Smooth muscle cell of the brain vasculature (primary cell): ENCODE results near the gene CNOT2.

Experiments used
- DNase-seq: peaks from one replicate; pipeline ENCODE4 v3.0.0-alpha.2; 2012; ENCODE audit warnings: low read depth, low spot score

Gene CNOT2

GRCh38 chr12:70251661-70252060, 8.4 kb downstream of the CNOT2 start:
- no peak for DNase-seq

- DNase-seq = no peak
Observed at GRCh38 chr12:70252832-70253231, 9.6 kb downstream of the CNOT2 start.

GRCh38 chr12:70254225-70254624, 11.0 kb downstream of the CNOT2 start:
- no peak for DNase-seq

GRCh38 chr12:70254846-70255245, 11.6 kb downstream of the CNOT2 start:
- DNase-seq = no peak

GRCh38 chr12:70255311-70255710, 12.1 kb downstream of the CNOT2 start:
- no peak for DNase-seq

- DNase-seq = no peak
Observed at GRCh38 chr12:70258605-70259403, 15.6 kb downstream of the CNOT2 start.

- no peak for DNase-seq
Observed at GRCh38 chr12:70260646-70261045, 17.4 kb downstream of the CNOT2 start.

GRCh38 chr12:70264067-70264867, 21.0 kb downstream of the CNOT2 start:
- DNase-seq = no peak

GRCh38 chr12:70265132-70265531, 21.9 kb downstream of the CNOT2 start:
- DNase-seq = no peak

- no peak for DNase-seq
Observed at GRCh38 chr12:70267550-70267949, 24.3 kb downstream of the CNOT2 start.

GRCh38 chr12:70268972-70269371, 25.7 kb downstream of the CNOT2 start:
- DNase-seq = no peak

GRCh38 chr12:70270108-70270507, 26.9 kb downstream of the CNOT2 start:
- no peak for DNase-seq

GRCh38 chr12:70271025-70271424, 27.8 kb downstream of the CNOT2 start:
- no peak for DNase-seq

GRCh38 chr12:70272510-70272909, 29.3 kb downstream of the CNOT2 start:
- DNase-seq = no peak

GRCh38 chr12:70275045-70275444, 31.8 kb downstream of the CNOT2 start:
- no peak for DNase-seq

GRCh38 chr12:70277973-70278372, 34.7 kb downstream of the CNOT2 start:
- DNase-seq = no peak

- no peak for DNase-seq
Observed at GRCh38 chr12:70278945-70279344, 35.7 kb downstream of the CNOT2 start.

GRCh38 chr12:70283232-70283631, 40.0 kb downstream of the CNOT2 start:
- no peak for DNase-seq

GRCh38 chr12:70288817-70289216, 45.6 kb downstream of the CNOT2 start:
- no peak for DNase-seq

- no peak for DNase-seq
Observed at GRCh38 chr12:70290116-70290515, 46.9 kb downstream of the CNOT2 start.

- no peak for DNase-seq
Observed at GRCh38 chr12:70292017-70292776, 49.0 kb downstream of the CNOT2 start.
